Measurements from ENCODE around the gene GRHL1. TPM values are rescaled to one million over a fixed set of nuclear protein-coding genes. Genes with fewer than 3 reads are reported as not detected.

The GRHL1 gene
- total and polyA plus RNA-seq, 2 of the 4 experiments (the other 2 are of a cell fraction) = 0.18 to 0.21 TPM

GRCh38 chr2:9998916-9999654 lies 47.6 kb downstream of the GRHL1 start:
- no peak overlapping the region for H2AK9ac ChIP-seq (replicated peaks; ENCODE audit: low read depth, low read length, poor library complexity)
- no peaks in the 10 kb centered on the region for H3K36me3 ChIP-seq (ENCODE audit: control insufficient read depth, insufficient read depth, low read length)
- H3K23ac ChIP-seq (ENCODE audit: low read depth, low read length) = no peak overlapping the region
- H4K20me1 ChIP-seq (ENCODE audit: insufficient read depth, low read length) = no peaks in the 10 kb centered on the region
- in situ Hi-C loops (cut with MboI; ENCODE audit: low sequenced_read_pairs) = no loop called here
- no peak overlapping the region for H3K56ac ChIP-seq (ENCODE audit: extremely low read depth, insufficient read depth, low read length)
- TF ChIP-seq USF2 (IDR thresholded peaks at IDR 0.05; ENCODE audit: low read depth, low read length) = no peak
- TF ChIP-seq, protein P1, sequence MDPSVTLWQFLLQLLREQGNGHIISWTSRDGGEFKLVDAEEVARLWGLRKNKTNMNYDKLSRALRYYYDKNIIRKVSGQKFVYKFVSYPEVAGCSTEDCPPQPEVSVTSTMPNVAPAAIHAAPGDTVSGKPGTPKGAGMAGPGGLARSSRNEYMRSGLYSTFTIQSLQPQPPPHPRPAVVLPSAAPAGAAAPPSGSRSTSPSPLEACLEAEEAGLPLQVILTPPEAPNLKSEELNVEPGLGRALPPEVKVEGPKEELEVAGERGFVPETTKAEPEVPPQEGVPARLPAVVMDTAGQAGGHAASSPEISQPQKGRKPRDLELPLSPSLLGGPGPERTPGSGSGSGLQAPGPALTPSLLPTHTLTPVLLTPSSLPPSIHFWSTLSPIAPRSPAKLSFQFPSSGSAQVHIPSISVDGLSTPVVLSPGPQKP (IDR thresholded peaks at IDR 0.05; ENCODE audit: borderline replicate concordance, low read depth, low read length) = no peak
- no peak for TF ChIP-seq NFE2L2 (IDR thresholded peaks at IDR 0.05; ENCODE audit: low read depth, low read length)
- TF ChIP-seq CHD1 (IDR thresholded peaks at IDR 0.05; ENCODE audit: low read depth, low read length) = no peak
- no peak for TF ChIP-seq CEBPB (IDR thresholded peaks at IDR 0.05; ENCODE audit: low read depth, low read length)
- no peak for TF ChIP-seq SMC3 (IDR thresholded peaks at IDR 0.05; ENCODE audit: low read depth, low read length)
- no peak for TF ChIP-seq FOS (IDR thresholded peaks at IDR 0.05; ENCODE audit: low read depth, low read length)
- no peak for ATAC-seq (ENCODE audit: low read depth)
- intact Hi-C loops (cut with micrococcal nuclease) = no loop called here
- dilution Hi-C loops (cut with HindIII; ENCODE audit: low sequenced_read_pairs, unreplicated experiment) = no loop called here
- H4K8ac ChIP-seq (ENCODE audit: low read depth in 2 of 2, low read length in 2 of 2) = no peak overlapping the region
- POLR2A ChIA-PET (ENCODE audit: unreplicated experiment) = no interaction called here
- H3K4me1 ChIP-seq (ENCODE audit: control insufficient read depth, insufficient read depth, low read length) = no peaks in the 10 kb centered on the region
- H3K4me2 ChIP-seq (ENCODE audit: low read depth, low read length) = no peak overlapping the region
- no peak overlapping the region for H3K9ac ChIP-seq (ENCODE audit: low read depth, low read length)
- H3K4ac ChIP-seq (ENCODE audit: low read depth, low read length) = no peak overlapping the region
- H3K27ac ChIP-seq (ENCODE audit: insufficient read depth, low read length) = no peak overlapping the region
- no peak overlapping the region for H3K18ac ChIP-seq (ENCODE audit: low read depth, low read length)
- no peak overlapping the region for H2BK5ac ChIP-seq (ENCODE audit: low read depth, low read length, poor library complexity, severe bottlenecking)
- no peak overlapping the region for H2BK15ac ChIP-seq (ENCODE audit: low read depth, low read length)
- BruUV-seq (replicated peaks) = no TSS peak
- H2BK20ac ChIP-seq (ENCODE audit: low read depth, low read length) = no peak overlapping the region
- H3K9me1 ChIP-seq (ENCODE audit: insufficient read depth, low read length) = no peaks in the 10 kb centered on the region
- no peaks in the 10 kb centered on the region for H3K27me3 ChIP-seq (ENCODE audit: control insufficient read depth, insufficient read depth, low read length)
- 64% methylated on average over 3 of the region's 20 CpGs; no CpG with 5 or more reads in 1 of the 2 experiments for WGBS, 2 experiments (ENCODE audit: extremely low coverage in 2 of 2, insufficient read length in 1 of 2)
- H3K14ac ChIP-seq (replicated peaks; ENCODE audit: low read depth, low read length) = no peak overlapping the region
- no peak for DNase-seq
- H2AFZ ChIP-seq (replicated peaks; ENCODE audit: low read length, poor library complexity) = no peak overlapping the region
- no peak overlapping the region for H4K91ac ChIP-seq (ENCODE audit: insufficient read depth, low read depth, low read length)
- CTCF ChIA-PET = no interaction called here
- H3K9me3 ChIP-seq (ENCODE audit: control insufficient read depth, insufficient read depth, low read length) = no peaks in the 10 kb centered on the region
- H4K5ac ChIP-seq (ENCODE audit: low read depth, low read length) = no peak overlapping the region
- H3K79me1 ChIP-seq (ENCODE audit: low read depth in 1 of 2, low read length in 2 of 2) = no peaks in the 10 kb centered on the region
- H2BK120ac ChIP-seq (ENCODE audit: low read depth, low read length) = no peak overlapping the region
- no peak overlapping the region for H2AK5ac ChIP-seq (ENCODE audit: low read depth, low read length)
- H3K4me3 ChIP-seq (ENCODE audit: insufficient read depth, low read depth, low read length) = no peak overlapping the region

Data from IMR-90 (cell line).